Right cardiac atrium (tissue), 5 donors: Measurements from ENCODE around the gene CD180. TPM values are rescaled to one million over a fixed set of nuclear protein-coding genes. Genes with fewer than 3 reads are reported as not detected.

ENCODE experiments used
- ATAC-seq, 2 donors: fragments of 200-7000 bp; cut with Tn5 transposase; one replicate each; pipeline versions ENCODE4 v1.8.0 to v1.9.1; 2020; ENCODE audit warnings: moderate library complexity in 2 of 2, mild to moderate bottlenecking in 1 of 2
- DNase-seq, 3 donors: peaks; one replicate each; pipeline ENCODE4 v3.0.0-alpha.2; 2020
- H3K27ac ChIP-seq: one replicate; pipeline ENCODE4 v1.5.1; 2013; ENCODE audit warnings: mild to moderate bottlenecking, low read length, control low read depth, moderate library complexity
- H3K27me3 ChIP-seq: one replicate; pipeline ENCODE4 v1.6.1; 2013; ENCODE audit not compliant: control insufficient read depth, insufficient read depth
- H3K4me1 ChIP-seq: one replicate; pipeline ENCODE4 v1.6.1; 2013; ENCODE audit warnings: low read length; ENCODE audit not compliant: control insufficient read depth, insufficient read depth
- H3K4me3 ChIP-seq: one replicate; pipeline ENCODE4 v1.5.1; 2013; ENCODE audit warnings: low read length, control low read depth
- H3K9me3 ChIP-seq: one replicate; pipeline ENCODE4 v1.6.1; 2013; ENCODE audit warnings: low read length; ENCODE audit not compliant: control insufficient read depth
- WGBS: extraction: QIAGEN DNeasy Blood & Tissue Kit; methylation state at CpG from one replicate; pipeline ENCODE4 v1.1.7; 2013; 5-methylcytosine and 5-hydroxymethylcytosine counted together
- intact Hi-C, 4 donors: fragments of 100-400 bp; cut with DNase I; formaldehyde crosslinking; loops; one replicate each; pipeline versions ENCODE4 v1.11.0 to v1.14.0; 2022 to 2023
- polyA plus RNA-seq: library from polyadenylated mRNA; stranded (reverse); fragments of 200-250 nt; gene quantifications from one replicate; pipeline ENCODE4 v1.2.3, GENCODE V29; 2013
- total RNA-seq, 4 donors: library from RNA; stranded (reverse); fragmentation: NEBNext Ultra II Directional; extraction: Animal tissue kit (Norgen Biotek cat#: 25700); gene quantifications; one replicate each; pipeline ENCODE4 v1.2.1, GENCODE V29; 2021
- donor health status: healthy with polysubstance abuse.
- donor health status: DM: no; HTN: yes; CAD: no.
- donor health status: DM: no; HTN: no; CAD: no.
- donor health status: DM: no; HTN: yes; CAD: no; lungs with severe emphysema.
- donor health status: DM: yes; HTN: yes; CAD: no.

Gene CD180
- total and polyA plus RNA-seq, 5 donors = 0.11 to 1.4 (median 0.50) TPM

DNA sequence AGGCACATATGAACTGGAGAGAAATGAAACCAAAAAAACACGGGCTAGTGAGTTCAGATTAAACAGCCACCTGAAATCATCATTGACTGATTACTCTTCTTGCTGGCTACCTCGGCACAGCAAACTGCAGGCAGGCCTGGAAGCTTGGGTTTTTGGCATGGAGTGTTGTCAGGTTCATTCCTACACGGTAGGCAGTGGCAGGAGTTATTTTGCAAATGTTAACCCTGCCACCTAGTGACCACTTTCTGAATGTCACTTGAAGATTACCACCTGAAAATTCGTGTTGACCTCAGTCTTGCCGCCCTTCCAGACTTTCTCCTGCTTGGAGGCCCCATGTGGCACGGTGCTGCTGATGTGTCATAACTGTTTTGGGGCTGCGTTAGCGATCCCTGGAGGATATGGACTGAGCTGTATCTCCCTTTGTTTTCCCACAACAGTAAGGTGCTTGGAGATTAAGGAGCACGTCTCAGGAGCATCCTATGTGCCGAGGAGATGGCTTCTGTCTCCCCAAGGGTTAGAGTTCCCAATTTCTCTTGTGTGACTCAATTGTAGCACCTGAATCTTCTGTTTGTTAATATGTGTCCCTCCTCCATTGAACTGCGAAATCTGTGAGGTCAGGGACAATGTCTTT, 12.7 kb upstream of the CD180 start:
- WGBS = 24% methylated on average over 11 of the region's 11 CpGs
- Histone ChIP-seq H3K9me3 (no peaks in the 10 kb centered on the region), H3K4me3 (no peak overlapping the region), H3K27ac (no peak overlapping the region), H3K27me3 (no peaks in the 10 kb centered on the region), H3K4me1 (no peaks in the 10 kb centered on the region)
- peak; percentile 87 to 88 for ATAC-seq
- peak in 2 of 3 donors; percentile 67 to 69 for DNase-seq
- intact Hi-C loops = loop anchor here in 3 of 4 donors (2.0 to 10.0 kb wide), 4 partner anchors 42 to 394 kb away; no protein-coding TSS in a partner anchor

- H3K27me3 ChIP-seq = no peaks in the 10 kb centered on the region
- no peaks in the 10 kb centered on the region for H3K4me1 ChIP-seq
- no peak for DNase-seq
- no peaks in the 10 kb centered on the region for H3K9me3 ChIP-seq
- ATAC-seq = peak in 1 of 2 donors; percentile 36
- H3K27ac ChIP-seq = no peak overlapping the region
- 94% methylated on average over 3 of the region's 3 CpGs for WGBS
- intact Hi-C loops = loop anchor here in 3 of 4 donors (2.0 to 10.0 kb wide), 4 partner anchors 41 to 394 kb away; no protein-coding TSS in a partner anchor
- no peak overlapping the region for H3K4me3 ChIP-seq
Observed at GRCh38 chr5:67208403-67208802, 11.8 kb upstream of the CD180 start.

- no peak overlapping the region for H3K27ac ChIP-seq
Observed at GRCh38 chr5:67206929-67207328, 10.3 kb upstream of the CD180 start.

GRCh38 chr5:67206461-67206860, 9.9 kb upstream of the CD180 start:
- Histone ChIP-seq H3K4me3 (no peak overlapping the region), H3K4me1 (no peaks in the 10 kb centered on the region), H3K27me3 (no peaks in the 10 kb centered on the region), H3K27ac (no peak overlapping the region), H3K9me3 (no peaks in the 10 kb centered on the region)
- intact Hi-C loops = loop anchor here in 3 of 4 donors (2.0 to 10.0 kb wide), 4 partner anchors 39 to 392 kb away; no protein-coding TSS in a partner anchor
- ATAC-seq = no peak
- no peak for DNase-seq
- WGBS = 79% methylated on average over 2 of the region's 2 CpGs

More at GRCh38 chr5:67206929-67207328, 10.3 kb upstream of the CD180 start:
- Histone ChIP-seq H3K4me3 (no peak overlapping the region), H3K27me3 (no peaks in the 10 kb centered on the region), H3K9me3 (no peaks in the 10 kb centered on the region), H3K4me1 (no peaks in the 10 kb centered on the region)
- DNase-seq (no peak), ATAC-seq (no peak)
- WGBS = 86% methylated on average over 4 of the region's 4 CpGs
- intact Hi-C loops = loop anchor here in 3 of 4 donors (2.0 to 10.0 kb wide), 4 partner anchors 40 to 392 kb away; no protein-coding TSS in a partner anchor

- Histone ChIP-seq H3K27ac (no peak overlapping the region), H3K27me3 (no peaks in the 10 kb centered on the region), H3K4me1 (no peaks in the 10 kb centered on the region), H3K4me3 (no peak overlapping the region), H3K9me3 (no peaks in the 10 kb centered on the region)
- no peak for ATAC-seq
- no peak for DNase-seq
- intact Hi-C loops = loop anchor here in 3 of 4 donors (2.0 to 10.0 kb wide), 4 partner anchors 39 to 391 kb away; no protein-coding TSS in a partner anchor
- WGBS = 92% methylated on average over 3 of the region's 3 CpGs
Observed at GRCh38 chr5:67205981-67206380, 9.4 kb upstream of the CD180 start.

GRCh38 chr5:67204821-67205220, 8.2 kb upstream of the CD180 start:
- no peaks in the 10 kb centered on the region for H3K27me3 ChIP-seq
- intact Hi-C loops = loop anchor here in 3 of 4 donors (5.0 to 10.0 kb wide), 3 partner anchors 38 to 390 kb away; no protein-coding TSS in a partner anchor
- WGBS = 80% methylated on average over 5 of the region's 5 CpGs
- H3K9me3 ChIP-seq = no peaks in the 10 kb centered on the region
- no peak overlapping the region for H3K4me3 ChIP-seq
- ATAC-seq = no peak
- DNase-seq = no peak
- no peak overlapping the region for H3K27ac ChIP-seq
- H3K4me1 ChIP-seq = no peaks in the 10 kb centered on the region

- Histone ChIP-seq H3K4me3 (no peak overlapping the region), H3K27ac (no peak overlapping the region), H3K4me1 (no peaks in the 10 kb centered on the region), H3K9me3 (no peaks in the 10 kb centered on the region), H3K27me3 (no peaks in the 10 kb centered on the region)
- ATAC-seq (no peak), DNase-seq (no peak)
- WGBS = 64% methylated on average over 2 of the region's 2 CpGs
- intact Hi-C loops = loop anchor here in 2 of 4 donors (10.0 kb wide), 2 partner anchors 49 to 389 kb away; no protein-coding TSS in a partner anchor
Observed at GRCh38 chr5:67203701-67204074, 7.1 kb upstream of the CD180 start.

DNA sequence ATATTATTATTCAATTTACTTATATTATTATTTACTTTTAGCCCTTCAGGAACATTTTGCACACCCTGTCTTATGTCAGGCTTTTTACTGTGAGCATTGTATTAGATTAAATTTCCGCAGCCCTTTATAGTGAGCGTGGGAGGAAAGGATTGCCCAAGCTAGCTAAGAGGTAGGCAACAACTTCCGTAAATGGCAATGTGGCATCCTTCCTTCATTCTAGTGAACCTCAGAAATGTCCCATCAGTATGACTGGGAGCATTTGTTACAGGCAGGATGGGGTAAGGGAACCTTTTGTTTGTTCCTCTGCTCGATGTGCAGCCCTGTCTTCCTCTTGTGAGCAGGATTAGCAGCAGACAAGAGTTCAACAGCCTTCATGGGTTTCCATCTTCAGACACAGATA, 6.2 kb upstream of the CD180 start:
- no peaks in the 10 kb centered on the region for H3K9me3 ChIP-seq
- no peak overlapping the region for H3K4me3 ChIP-seq
- H3K4me1 ChIP-seq = no peaks in the 10 kb centered on the region
- WGBS = 84% methylated on average over 4 of the region's 4 CpGs
- H3K27ac ChIP-seq = no peak overlapping the region
- ATAC-seq = peak; percentile 37 to 47
- no peak for DNase-seq
- intact Hi-C loops = loop anchor here in 2 of 4 donors (10.0 kb wide), 2 partner anchors 48 to 388 kb away; no protein-coding TSS in a partner anchor
- H3K27me3 ChIP-seq = no peaks in the 10 kb centered on the region

DNA sequence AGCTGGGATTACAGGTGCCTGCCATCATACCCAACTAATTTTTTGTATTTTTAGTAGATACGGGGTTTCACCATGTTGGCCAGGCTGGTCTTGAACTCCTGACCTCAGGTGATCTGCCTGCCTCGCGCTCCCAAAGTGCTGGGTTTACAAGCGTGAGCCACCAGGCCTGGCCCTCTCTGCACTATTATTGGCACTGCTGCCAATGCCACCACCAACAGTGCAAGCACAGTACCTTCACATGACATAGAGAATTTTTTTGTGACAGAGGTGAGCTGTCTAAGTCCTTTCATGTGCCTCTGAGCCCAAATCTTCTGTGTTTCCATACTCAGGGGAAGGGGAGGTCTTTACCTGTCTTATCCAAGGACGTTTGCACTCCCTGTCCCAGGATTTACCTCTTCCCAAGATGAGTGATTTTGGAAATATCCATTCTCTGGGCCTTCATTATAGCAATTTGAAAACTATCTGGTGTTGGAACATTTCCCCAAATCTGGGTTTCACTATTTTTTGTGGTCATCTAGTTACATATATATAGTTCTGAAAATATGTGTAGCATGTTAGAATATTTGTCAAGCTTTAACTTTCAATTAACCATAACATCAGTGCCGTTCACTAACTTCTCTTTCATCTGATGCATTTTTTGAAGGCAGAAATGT, 5.4 kb upstream of the CD180 start:
- no peak for DNase-seq
- Histone ChIP-seq H3K27ac (no peak overlapping the region), H3K4me1 (no peaks in the 10 kb centered on the region), H3K27me3 (no peaks in the 10 kb centered on the region), H3K4me3 (no peak overlapping the region), H3K9me3 (no peaks in the 10 kb centered on the region)
- no peak for ATAC-seq
- intact Hi-C loops = loop anchor here in 2 of 4 donors (10.0 kb wide), 2 partner anchors 47 to 387 kb away; no protein-coding TSS in a partner anchor
- WGBS = 81% methylated on average over 6 of the region's 6 CpGs

DNA sequence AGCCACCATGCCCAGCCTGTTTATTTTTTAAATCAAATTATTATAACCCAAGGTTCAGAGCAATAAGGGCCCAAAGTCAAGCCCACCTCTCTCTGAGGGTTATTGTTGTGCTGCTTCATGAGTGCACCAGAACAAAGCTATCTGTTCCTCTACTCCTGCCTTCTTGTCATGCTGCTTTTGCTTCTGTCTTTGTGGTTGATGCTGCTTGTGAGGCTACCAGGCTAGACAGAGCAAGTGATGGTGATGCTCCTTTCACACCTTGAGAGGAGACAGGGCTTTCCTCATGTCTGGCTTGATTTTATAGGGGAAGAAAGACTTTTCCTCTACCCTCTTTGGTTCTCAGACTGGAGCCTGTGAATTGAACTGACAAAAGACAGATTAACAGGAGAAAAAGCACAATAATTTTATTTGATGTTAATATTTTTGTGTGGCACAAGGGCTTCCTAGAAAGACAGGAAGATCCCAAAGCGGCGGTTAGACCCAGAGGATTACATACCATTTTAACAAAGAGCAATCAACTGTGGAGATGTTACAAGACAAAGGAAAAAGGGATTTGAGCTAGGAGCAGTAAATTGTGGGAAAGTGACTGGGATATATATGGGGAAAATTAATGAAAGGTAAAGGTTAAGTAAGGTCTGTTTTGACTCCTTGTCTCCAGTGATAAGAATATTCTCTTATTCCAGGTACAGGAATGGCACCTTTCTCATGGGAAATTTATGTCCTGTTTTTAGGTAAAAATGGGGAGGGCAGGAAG, 4.4 kb upstream of the CD180 start:
- H3K9me3 ChIP-seq = no peaks in the 10 kb centered on the region
- H3K4me3 ChIP-seq = no peak overlapping the region
- no peak for DNase-seq
- H3K27me3 ChIP-seq = no peaks in the 10 kb centered on the region
- H3K27ac ChIP-seq = no peak overlapping the region
- H3K4me1 ChIP-seq = no peaks in the 10 kb centered on the region
- intact Hi-C loops = loop anchor here in 2 of 4 donors (10.0 kb wide), 2 partner anchors 46 to 386 kb away; no protein-coding TSS in a partner anchor
- whole genome bisulfite sequencing = over 99% methylated on average over 2 of the region's 2 CpGs
- ATAC-seq = no peak
